A549 treated with ZK216348 at 1 μM for 4 hours (cell line): ENCODE results near the gene LLGL2. TPM values are rescaled to one million over a fixed set of nuclear protein-coding genes. Genes with fewer than 3 reads are reported as not detected.

Experiments used
- total RNA-seq: library from RNA; stranded (reverse); fragments of 200-300 nt; extraction: Qiagen RNA extraction; gene quantifications from 5 replicates; pipeline ENCODE4 v1.2.3, GENCODE V29; 2022; ENCODE audit warnings: low read depth

LLGL2 gene
- 12.2 to 32.9 TPM (median 29.6 TPM) in 5 replicates for total RNA-seq

GRCh38 chr17:75524970-75525805 is at the start of gene LLGL2:
Gene LLGL2 (plus strand): TSS chr17:75525697. CDS start chr17:75543427, 17,730 bp downstream.

DNA sequence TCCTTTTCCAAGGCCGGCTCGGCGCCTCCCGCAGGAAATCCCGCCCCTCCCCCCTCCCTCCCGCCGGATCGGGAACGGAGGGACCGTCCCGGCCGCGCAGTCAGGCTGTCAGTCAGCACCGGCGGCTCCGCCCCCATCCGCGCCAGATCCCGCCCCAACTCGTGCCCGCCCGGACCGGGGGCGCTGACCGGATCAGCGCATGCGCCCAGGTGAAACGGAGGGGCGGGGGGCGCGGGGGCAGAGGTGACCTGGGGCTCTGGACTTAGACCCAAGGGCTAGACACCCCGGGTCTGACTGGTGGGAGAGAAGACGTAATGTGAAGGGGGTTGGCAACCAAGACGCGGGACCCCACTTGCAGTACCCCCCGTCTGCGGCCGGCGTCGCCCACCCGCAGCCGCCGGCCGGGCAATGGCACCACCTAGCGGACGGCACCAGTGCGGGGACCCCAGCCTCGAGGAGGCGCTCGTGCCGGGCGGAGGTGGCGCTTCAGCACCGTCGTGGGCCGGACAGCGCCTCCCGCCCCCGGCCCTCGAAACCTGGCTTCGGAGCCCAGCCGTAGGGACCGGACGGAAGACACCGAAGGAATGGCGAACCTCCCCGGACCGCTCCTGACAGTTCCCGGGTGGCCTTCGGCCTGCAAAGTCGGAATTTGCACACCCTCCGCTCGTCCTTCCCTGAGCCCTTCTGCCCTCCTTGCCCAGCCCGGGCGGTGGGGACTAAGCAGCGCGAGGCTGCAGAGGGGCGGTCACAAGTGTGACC is 9.8 kb upstream of the LLGL2 start, which contains the start of gene CASKIN2:
Gene CASKIN2, minus strand, starts transcription at position 42 of the 759 bp plus-strand sequence. CDS start 1,733 bp downstream, outside the sequence.

GRCh38 chr17:75516255-75516618 is 9.3 kb upstream of the LLGL2 start, which contains the start of gene TSEN54:
Gene TSEN54 (plus strand): TSS chr17:75516528. CDS start chr17:75516561, 33 bp downstream.

GRCh38 chr17:75587675-75588595 is 62.4 kb downstream of the LLGL2 start, which contains the start of gene MYO15B:
Gene MYO15B (plus strand): TSS chr17:75587800. CDS start chr17:75588058, 258 bp downstream.

Other genes with a start within 250 kb of the LLGL2 start
- 13.9 to 20.3 TPM (median 18.8 TPM) in 5 replicates for gene SLC25A19, start 236.3 kb upstream of the LLGL2 start, total RNA-seq
- gene GRB2, start 120.0 kb upstream of the LLGL2 start, total RNA-seq = 93.8 to 101 TPM (median 94.7 TPM) in 5 replicates
- gene TMEM94, start 69.1 kb upstream of the LLGL2 start, total RNA-seq = 27.0 to 55.8 TPM (median 51.6 TPM) in 5 replicates
- gene CASKIN2, start 10.2 kb upstream of the LLGL2 start, total RNA-seq = 7.2 to 12.1 TPM (median 11.0 TPM) in 5 replicates
- 23.5 to 45.7 TPM (median 41.5 TPM) in 5 replicates for gene TSEN54, start 9.2 kb upstream of the LLGL2 start, total RNA-seq
- 32.3 to 66.7 TPM (median 51.1 TPM) in 5 replicates for gene MYO15B, start 62.1 kb downstream of the LLGL2 start, total RNA-seq
- gene SMIM5, start 107.7 kb downstream of the LLGL2 start, total RNA-seq = 0.64 to 1.4 TPM (median 1.1 TPM) in 5 replicates
- 21.0 to 36.0 TPM (median 27.0 TPM) in 5 replicates for gene RECQL5, start 141.5 kb downstream of the LLGL2 start, total RNA-seq
- 102 to 139 TPM (median 117 TPM) in 5 replicates for gene SAP30BP, start 141.6 kb downstream of the LLGL2 start, total RNA-seq
- 50.8 to 123 TPM (median 97.0 TPM) in 5 replicates for gene ITGB4, start 195.8 kb downstream of the LLGL2 start, total RNA-seq
- 37.4 to 83.5 TPM (median 70.9 TPM) in 5 replicates for gene GALK1, start 239.5 kb downstream of the LLGL2 start, total RNA-seq